Measurements from ENCODE around the gene GRB7.

Gene GRB7

DNA sequence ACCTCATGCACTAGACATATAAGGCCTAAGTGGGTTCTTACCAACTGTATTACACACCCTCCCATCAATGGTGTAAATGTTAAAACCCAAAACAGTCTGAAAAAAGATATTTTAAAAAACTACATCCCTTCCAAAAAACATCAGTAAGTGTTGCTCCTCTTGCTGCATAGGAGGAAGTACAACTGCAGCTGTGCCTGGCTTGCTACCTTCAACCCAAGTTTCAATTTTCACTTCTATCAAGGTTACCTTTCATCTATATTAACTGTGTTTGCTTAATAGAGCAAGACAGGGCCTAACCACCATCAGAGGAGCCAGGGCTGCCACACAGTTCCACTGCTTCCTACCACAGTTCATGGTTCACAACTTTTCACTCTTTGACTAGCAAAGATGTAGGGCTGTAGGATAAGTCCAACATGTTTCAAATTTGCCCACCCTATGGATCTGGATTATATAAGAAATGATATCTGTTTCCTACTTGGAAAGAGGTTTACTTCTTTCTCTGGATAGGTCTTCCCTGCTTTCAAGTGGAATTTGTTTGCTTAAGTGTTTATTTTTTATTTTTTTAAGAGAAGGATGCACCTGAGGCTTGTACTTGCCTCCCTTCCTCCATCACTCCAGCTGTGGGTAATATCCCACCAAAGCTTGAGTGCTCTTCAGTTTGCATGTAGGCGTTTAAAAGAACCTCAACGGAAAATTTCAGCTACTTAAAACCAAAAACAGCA lies 56.7 kb downstream of the GRB7 start:
- in situ Hi-C loops (cut with MboI; ENCODE audit: low sequenced_read_pairs), result no loop called here
